Activated CD4-positive, alpha-beta T cell treated with anti-CD3 and anti-CD28 coated beads for 36 hours (primary cell): ENCODE data around the gene VAPB. TPM values are rescaled to one million over a fixed set of nuclear protein-coding genes. Genes with fewer than 3 reads are reported as not detected.

Source experiments
- ATAC-seq: fragments of 200-7000 bp; cut with Tn5 transposase; one replicate; pipeline ENCODE4 v1.10.0; 2021; ENCODE audit warnings: mild to moderate bottlenecking, moderate library complexity
- CTCF ChIA-PET: fragments of 350-600 bp; sonication (Branson Sonifier 250); formaldehyde crosslinking; loops from one replicate; lab custom pipeline; 2021; ENCODE audit warnings: antibody characterized with exemption; lab: Charles Lee
- POLR2A ChIA-PET: fragments of 350-600 bp; sonication (Branson Sonifier 250); formaldehyde crosslinking; loops from one replicate; lab custom pipeline; 2021; ENCODE audit warnings: antibody characterized with exemption, inconsistent platforms; lab: Charles Lee
- DNase-seq: peaks from one replicate; pipeline ENCODE4 v3.0.0-alpha.2; 2020
- H3K27ac Mint-ChIP-seq: one replicate; pipeline ENCODE4 v1.8.0; 2021; ENCODE audit warnings: mixed read lengths
- H3K27me3 Mint-ChIP-seq: one replicate; pipeline ENCODE4 v1.8.0; 2021; ENCODE audit warnings: mixed read lengths
- H3K36me3 Mint-ChIP-seq: one replicate; pipeline ENCODE4 v1.8.0; 2021; ENCODE audit warnings: low read depth, mixed read lengths
- H3K4me1 Mint-ChIP-seq: one replicate; pipeline ENCODE4 v1.8.0; 2021; ENCODE audit warnings: mixed read lengths
- H3K4me3 Mint-ChIP-seq: one replicate; pipeline ENCODE4 v1.8.0; 2021; ENCODE audit warnings: mild to moderate bottlenecking, moderate library complexity, mixed read lengths
- H3K9me3 Mint-ChIP-seq: one replicate; pipeline ENCODE4 v1.8.0; 2021; ENCODE audit warnings: low read depth, mixed read lengths
- intact Hi-C, 2 experiments: fragments of 100-400 bp; cut with DNase I in 1 of 2; cut with micrococcal nuclease in 1 of 2; formaldehyde crosslinking; loops; one replicate each; pipeline versions ENCODE4 v1.14.2 to v1.15.1; 2022 to 2024; cut with DNase I, micrococcal nuclease
- total RNA-seq, 2 experiments: library from RNA; stranded (reverse); gene quantifications; one replicate each; pipeline ENCODE4 v1.2.3, GENCODE V29; 2021

Gene VAPB
- total RNA-seq, 2 experiments from 2014 or later: 43.9 to 54.5 TPM

GRCh38 chr20:58472273-58473018 is 83.4 kb downstream of the VAPB start:
- Mint-ChIP-seq H3K4me1 (no peaks in the 10 kb centered on the region), H3K4me3 (no peak overlapping the region), H3K9me3 (no peaks in the 10 kb centered on the region), H3K36me3 (no peaks in the 10 kb centered on the region), H3K27me3 (no peaks in the 10 kb centered on the region), H3K27ac (no peak overlapping the region)
- CTCF ChIA-PET: interaction anchor here (0.7 kb wide), 1 partner anchor 83 kb away, joined by 3 read pairs; no protein-coding TSS in a partner anchor
- no peak for ATAC-seq
- intact Hi-C loops: no loop called here
- POLR2A ChIA-PET: no interaction called here
- no peak for DNase-seq

- CTCF ChIA-PET: interaction anchor here (0.5 to 1.3 kb wide), 3 partner anchors 8 to 26 kb away, joined by 4 to 5 read pairs (median 4); no protein-coding TSS in a partner anchor
- DNase-seq: no peak
- Mint-ChIP-seq H3K27ac (no peak overlapping the region), H3K36me3 (no peaks in the 10 kb centered on the region), H3K4me3 (no peak overlapping the region), H3K9me3 (peaks cover 6% of the 10 kb centered on the region), H3K27me3 (no peaks in the 10 kb centered on the region), H3K4me1 (no peaks in the 10 kb centered on the region)
- ATAC-seq: no peak
- intact Hi-C loops: no loop called here
- POLR2A ChIA-PET: no interaction called here
Measured at GRCh38 chr20:58473453-58474425, 84.7 kb downstream of the VAPB start.

DNA sequence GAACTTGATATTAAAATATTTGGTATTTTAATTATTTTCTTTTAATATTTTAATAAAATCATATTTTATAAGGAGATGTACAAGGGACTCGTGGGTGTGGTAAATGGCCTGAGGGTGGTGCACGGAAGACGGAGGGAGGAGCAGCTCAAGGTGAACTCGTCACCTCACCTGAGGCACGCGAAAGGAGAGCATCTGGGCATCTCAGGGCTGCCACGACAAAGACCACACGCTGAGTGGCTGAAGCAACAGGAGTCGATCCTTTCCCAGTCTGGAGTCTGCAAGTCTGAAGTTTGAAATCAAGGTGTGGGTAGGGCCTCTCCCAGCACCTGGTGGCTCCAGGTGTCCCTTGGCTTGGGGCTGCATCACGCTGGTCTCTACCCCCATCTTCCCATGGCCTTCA is 86.4 kb downstream of the VAPB start:
- Mint-ChIP-seq H3K27ac (no peak overlapping the region), H3K36me3 (no peaks in the 10 kb centered on the region), H3K4me3 (no peak overlapping the region), H3K9me3 (peaks cover 6% of the 10 kb centered on the region), H3K4me1 (no peaks in the 10 kb centered on the region), H3K27me3 (no peaks in the 10 kb centered on the region)
- CTCF ChIA-PET: no interaction called here
- no peak for ATAC-seq
- intact Hi-C loops: no loop called here
- POLR2A ChIA-PET: no interaction called here
- no peak for DNase-seq

DNA sequence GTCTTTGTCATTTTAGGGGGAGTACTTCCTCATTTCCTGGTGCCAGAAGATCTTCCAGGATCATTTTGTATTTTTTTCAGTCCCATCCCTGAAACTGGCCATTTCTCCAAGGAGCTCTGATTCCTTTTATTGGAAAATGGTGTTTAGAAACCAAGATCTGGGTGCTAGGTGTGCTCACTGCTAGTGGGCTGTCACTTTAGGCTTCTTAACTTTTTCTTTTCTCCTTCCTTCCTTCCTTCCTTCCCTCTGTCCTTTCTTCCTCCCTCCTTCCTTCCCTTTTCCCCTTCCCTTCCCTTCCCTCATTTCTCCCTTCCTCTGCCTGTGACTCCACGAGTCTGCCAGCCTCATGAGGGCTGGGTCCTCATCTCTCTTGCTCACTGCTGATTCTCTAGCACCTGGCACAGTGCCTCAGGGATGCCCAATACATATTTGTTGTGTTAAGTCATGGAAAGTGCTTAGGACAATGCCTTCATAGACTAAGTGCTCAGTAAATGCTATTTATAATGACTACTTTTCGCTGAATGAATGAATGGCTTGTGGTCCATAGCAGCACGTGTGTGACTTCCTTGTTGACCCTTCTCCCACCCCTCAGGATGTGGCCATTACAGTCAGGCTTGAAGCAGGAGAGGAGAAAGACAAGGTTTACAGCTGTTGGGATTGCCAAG is 89.2 kb downstream of the VAPB start:
- H3K4me1 Mint-ChIP-seq: no peaks in the 10 kb centered on the region
- no peak overlapping the region for H3K4me3 Mint-ChIP-seq
- ATAC-seq: no peak
- no peak for DNase-seq
- ChIA-PET CTCF (interaction anchor here (0.6 to 1.6 kb wide), 3 partner anchors 33 to 856 kb away, joined by 3 to 5 read pairs (median 5); no protein-coding TSS in a partner anchor), POLR2A (no interaction called here)
- intact Hi-C loops: no loop called here
- H3K27ac Mint-ChIP-seq: no peak overlapping the region
- H3K27me3 Mint-ChIP-seq: peaks cover 10% of the 10 kb centered on the region
- peaks cover 6% of the 10 kb centered on the region for H3K9me3 Mint-ChIP-seq
- H3K36me3 Mint-ChIP-seq: no peaks in the 10 kb centered on the region

DNA sequence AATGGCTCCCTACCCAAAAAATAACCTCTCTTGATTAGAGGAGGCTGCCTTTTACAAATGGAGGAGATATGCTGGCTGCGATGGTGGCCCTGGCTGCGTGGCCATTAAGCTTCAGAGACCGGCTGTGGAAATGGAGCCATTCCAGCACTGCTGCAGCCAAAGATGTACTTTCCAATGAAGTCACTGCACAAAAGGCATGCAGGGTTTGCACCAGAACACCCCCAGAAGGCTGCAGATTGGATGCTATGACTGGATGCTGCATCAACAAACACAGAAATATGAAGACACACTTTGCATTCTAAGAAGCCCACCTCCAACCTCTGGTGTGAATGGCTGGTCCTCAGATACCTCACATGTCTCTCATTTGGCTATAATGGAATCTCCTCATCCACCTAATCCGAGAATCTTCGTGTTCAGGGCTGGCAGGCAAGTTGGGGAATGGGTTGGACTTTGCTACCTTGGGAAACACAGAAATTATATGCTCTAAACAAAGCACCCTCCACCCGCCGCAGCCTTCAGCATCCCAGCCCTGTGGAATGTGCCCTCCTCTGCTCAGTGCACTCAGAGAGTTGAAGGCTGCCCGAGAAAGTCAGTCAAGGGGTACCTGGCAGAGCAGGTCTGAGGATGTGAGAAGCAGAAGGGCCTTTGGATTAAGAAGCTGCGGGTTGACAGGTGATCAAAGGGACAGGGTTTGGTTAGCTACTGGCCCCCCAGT is 90.9 kb downstream of the VAPB start:
- Mint-ChIP-seq H3K4me3 (no peak overlapping the region), H3K27me3 (peaks cover 10% of the 10 kb centered on the region), H3K27ac (no peak overlapping the region), H3K4me1 (no peaks in the 10 kb centered on the region), H3K36me3 (no peaks in the 10 kb centered on the region), H3K9me3 (peaks cover 8% of the 10 kb centered on the region)
- ChIA-PET CTCF (interaction anchor here (0.7 to 2.1 kb wide), 7 partner anchors 24 to 400 kb away, joined by 3 to 7 read pairs (median 4); no protein-coding TSS in a partner anchor), POLR2A (no interaction called here)
- ATAC-seq (no peak), DNase-seq (no peak)
- intact Hi-C loops: loop anchor here (5.0 to 10.0 kb wide), 3 partner anchors 172 to 595 kb away; partner anchors contain the start of gene STX16 (in 1 of the 2)

DNA sequence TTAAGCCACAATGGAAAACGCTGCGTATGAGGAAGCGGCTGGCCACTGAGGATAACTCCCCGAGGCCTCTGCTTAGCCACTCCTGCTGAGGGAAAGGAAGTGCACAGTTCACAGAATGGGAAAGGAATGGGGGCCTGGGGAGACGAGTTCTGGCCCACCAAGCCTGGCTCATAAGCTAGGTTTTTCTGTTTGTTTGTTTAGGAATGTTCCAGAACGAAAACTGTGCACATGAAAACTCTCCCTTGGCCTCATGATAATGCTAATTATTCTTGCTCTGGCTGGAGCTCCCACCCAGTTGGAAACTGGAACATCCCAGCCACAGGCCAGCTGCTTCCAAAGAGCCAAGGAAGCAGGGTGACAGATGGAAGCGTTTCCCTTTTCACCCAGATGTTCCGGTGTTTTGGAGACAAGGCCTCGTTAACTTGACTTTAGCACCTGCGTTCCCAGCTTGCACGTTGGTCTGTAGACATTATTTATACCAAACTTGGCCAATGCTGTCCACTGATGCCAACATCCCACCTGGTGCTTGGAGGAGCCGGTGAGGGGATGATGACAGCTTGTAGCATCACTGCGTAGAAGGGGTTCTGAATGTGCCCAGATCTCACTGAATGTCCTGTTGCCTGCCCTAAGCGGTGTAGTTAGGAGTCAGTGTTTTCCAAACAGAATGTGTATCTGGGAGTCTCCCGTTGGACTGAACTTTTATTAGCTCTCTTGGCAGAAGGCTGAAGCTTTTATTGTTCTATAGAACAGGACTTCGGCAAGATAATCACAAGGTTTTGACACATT is 91.7 kb downstream of the VAPB start:
- Mint-ChIP-seq H3K4me1 (no peaks in the 10 kb centered on the region), H3K4me3 (no peak overlapping the region), H3K9me3 (peaks cover 9% of the 10 kb centered on the region), H3K27ac (no peak overlapping the region), H3K27me3 (peaks cover 10% of the 10 kb centered on the region), H3K36me3 (no peaks in the 10 kb centered on the region)
- DNase-seq (no peak), ATAC-seq (no peak)
- POLR2A ChIA-PET: no interaction called here
- CTCF ChIA-PET: interaction anchor here (0.7 to 2.1 kb wide), 22 partner anchors 7 to 1015 kb away, joined by 3 to 11 read pairs (median 4); partner anchors contain the start of gene GNAS
- intact Hi-C loops: loop anchor here (1.0 to 10.0 kb wide), 7 partner anchors 170 to 594 kb away; partner anchors contain the start of genes NPEPL1 (in 1 of the 2) and STX16 (in 1 of the 2)

DNA sequence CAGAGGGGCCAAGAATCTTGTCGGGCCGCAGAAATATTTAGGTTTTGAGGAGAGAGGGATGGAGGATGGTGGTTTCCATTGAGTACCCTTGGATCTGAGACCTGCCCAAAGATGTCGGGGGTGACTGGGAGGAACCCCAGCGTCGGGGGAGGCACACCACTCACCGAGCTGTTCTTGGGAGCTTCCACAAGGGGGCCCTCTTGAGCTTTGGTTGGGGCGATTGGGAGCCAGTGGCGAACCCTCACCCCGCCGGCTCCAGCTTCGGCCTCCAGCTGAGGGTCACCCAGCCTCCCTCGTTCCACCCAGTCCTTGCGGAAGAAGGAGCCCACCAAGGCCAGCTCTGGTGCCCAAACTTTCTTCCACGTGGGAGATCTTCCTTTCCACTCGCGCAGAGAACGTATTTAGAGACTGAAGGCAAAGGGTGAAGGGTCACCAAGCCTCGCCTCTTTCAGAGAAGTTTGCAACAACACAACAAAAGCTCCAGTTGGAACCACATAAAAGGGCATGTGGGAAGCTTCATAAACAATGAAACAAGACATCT is 92.5 kb downstream of the VAPB start:
- peak; percentile 82 for DNase-seq
- H3K27ac Mint-ChIP-seq: no peak overlapping the region
- peak; percentile 78 for ATAC-seq
- H3K4me1 Mint-ChIP-seq: no peaks in the 10 kb centered on the region
- intact Hi-C loops: loop anchor here (1.0 to 10.0 kb wide), 7 partner anchors 169 to 593 kb away; partner anchors contain the start of genes NPEPL1 (in 1 of the 2) and STX16 (in 1 of the 2)
- peaks cover 15% of the 10 kb centered on the region for H3K27me3 Mint-ChIP-seq
- CTCF ChIA-PET: interaction anchor here (0.5 to 2.1 kb wide), 31 partner anchors 8 to 1014 kb away, joined by 3 to 11 read pairs (median 4); partner anchors contain the start of gene GNAS
- POLR2A ChIA-PET: interaction anchor here (0.7 kb wide), 1 partner anchor 20 kb away, joined by 3 read pairs; no protein-coding TSS in a partner anchor
- no peak overlapping the region for H3K4me3 Mint-ChIP-seq
- peaks cover 16% of the 10 kb centered on the region for H3K9me3 Mint-ChIP-seq
- H3K36me3 Mint-ChIP-seq: peaks cover 5% of the 10 kb centered on the region

GRCh38 chr20:58482416-58482815 is 93.4 kb downstream of the VAPB start:
- Mint-ChIP-seq H3K27me3 (peaks cover 15% of the 10 kb centered on the region), H3K36me3 (peaks cover 6% of the 10 kb centered on the region), H3K27ac (no peak overlapping the region), H3K4me3 (no peak overlapping the region), H3K9me3 (peaks cover 16% of the 10 kb centered on the region), H3K4me1 (no peaks in the 10 kb centered on the region)
- DNase-seq: no peak
- ChIA-PET POLR2A (no interaction called here), CTCF (interaction anchor here (0.6 to 1.9 kb wide), 15 partner anchors 8 to 834 kb away, joined by 3 to 11 read pairs (median 4); partner anchors contain the start of gene GNAS)
- no peak for ATAC-seq
- intact Hi-C loops: loop anchor here (5.0 to 10.0 kb wide), 3 partner anchors 170 to 592 kb away; partner anchors contain the start of gene STX16 (in 1 of the 2)

DNA sequence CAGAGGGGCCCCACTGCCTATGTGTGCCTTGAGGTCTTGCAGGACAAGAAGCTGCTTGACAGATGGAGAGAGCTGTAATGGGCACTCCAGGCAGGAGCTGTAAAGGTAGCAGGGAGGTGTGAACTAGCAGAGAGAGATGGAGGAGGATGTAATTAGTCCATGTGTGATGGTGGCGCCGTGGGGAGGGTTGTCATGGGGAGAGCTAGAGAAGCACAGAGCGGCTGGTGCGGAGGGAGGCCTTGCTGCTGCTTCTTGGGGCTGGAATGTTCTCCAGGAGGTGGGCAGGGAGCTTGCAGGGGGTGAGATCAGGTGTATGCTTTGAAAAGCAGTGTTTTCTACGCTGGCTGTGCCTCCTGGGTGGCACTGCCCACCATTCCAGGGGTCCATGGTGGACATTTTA is 94.0 kb downstream of the VAPB start:
- ATAC-seq (no peak), DNase-seq (no peak)
- Mint-ChIP-seq H3K27me3 (peaks cover 15% of the 10 kb centered on the region), H3K4me3 (no peak overlapping the region), H3K4me1 (no peaks in the 10 kb centered on the region), H3K9me3 (peaks cover 15% of the 10 kb centered on the region), H3K36me3 (peaks cover 6% of the 10 kb centered on the region), H3K27ac (no peak overlapping the region)
- intact Hi-C loops: loop anchor here (5.0 to 10.0 kb wide), 3 partner anchors 169 to 592 kb away; partner anchors contain the start of gene STX16 (in 1 of the 2)
- ChIA-PET POLR2A (no interaction called here), CTCF (interaction anchor here (0.7 kb wide), 1 partner anchor 341 kb away, joined by 4 read pairs; no protein-coding TSS in a partner anchor)
